Iris pigment epithelial cell (primary cell): Measurements from ENCODE around the gene DHCR7.

Experiments used
- DNase-seq: peaks from one replicate; pipeline ENCODE4 v3.0.0-alpha.2; 2011; ENCODE audit warnings: low read depth

The DHCR7 gene

GRCh38 chr11:71477641-71478527 lies 29.7 kb upstream of the DHCR7 start:
- DNase-seq: no peak

GRCh38 chr11:71476926-71477640 lies 28.9 kb upstream of the DHCR7 start:
- no peak for DNase-seq

DNA sequence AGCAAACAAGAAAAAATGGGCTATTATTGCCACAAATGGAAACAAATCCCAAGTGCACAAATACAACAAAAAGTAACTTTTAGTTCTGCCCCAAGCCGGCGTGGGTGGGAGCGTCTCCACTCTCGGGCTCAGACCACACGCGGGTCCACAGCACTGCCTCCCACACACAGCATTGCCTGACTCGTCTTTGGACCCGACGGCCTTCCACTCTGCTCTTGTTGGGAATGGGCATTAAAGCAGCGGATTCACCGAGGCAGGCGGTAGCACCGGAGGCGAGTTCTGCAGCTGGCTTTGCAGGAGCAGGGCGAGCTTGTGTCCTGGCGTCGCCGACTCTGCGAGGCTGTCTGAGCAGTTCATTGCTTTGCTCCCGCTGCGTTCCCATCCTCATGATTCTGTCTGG lies 27.8 kb upstream of the DHCR7 start:
- DNase-seq: no peak

DNA sequence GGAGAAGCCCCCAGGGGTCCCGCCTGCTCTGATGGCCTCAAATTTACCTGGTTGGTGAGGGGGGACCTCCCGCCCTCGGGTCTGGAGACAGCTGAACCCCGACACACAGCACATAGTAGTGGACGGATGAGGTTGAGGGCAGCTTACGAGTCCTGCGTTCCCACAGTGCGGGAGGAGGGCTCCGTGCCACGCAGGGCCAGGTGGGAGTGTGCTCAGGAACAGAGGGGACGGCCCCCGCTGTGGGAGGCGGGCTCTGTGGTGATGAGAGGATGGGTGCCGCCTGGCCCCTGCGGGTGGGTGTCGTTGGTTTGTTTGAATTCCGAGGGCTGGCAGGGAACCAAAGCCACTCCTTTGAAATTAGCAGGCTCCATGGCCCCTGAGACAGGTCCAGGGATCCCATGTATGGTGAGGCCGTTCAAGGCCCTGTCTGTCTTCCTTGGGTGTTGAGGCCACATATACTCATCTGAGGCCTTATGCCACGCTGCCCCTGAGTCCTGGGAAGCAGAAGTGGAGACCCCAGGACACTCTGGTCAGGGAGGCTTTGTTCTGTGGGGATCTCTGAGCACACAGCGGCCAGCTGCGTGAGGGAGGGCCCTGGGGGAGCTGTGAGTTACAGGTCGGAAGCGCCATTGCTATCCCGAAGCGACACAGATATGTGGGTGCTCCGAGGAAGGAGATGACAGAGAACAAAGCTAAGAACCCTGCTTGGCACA lies 26.7 kb upstream of the DHCR7 start:
- no peak for DNase-seq

DNA sequence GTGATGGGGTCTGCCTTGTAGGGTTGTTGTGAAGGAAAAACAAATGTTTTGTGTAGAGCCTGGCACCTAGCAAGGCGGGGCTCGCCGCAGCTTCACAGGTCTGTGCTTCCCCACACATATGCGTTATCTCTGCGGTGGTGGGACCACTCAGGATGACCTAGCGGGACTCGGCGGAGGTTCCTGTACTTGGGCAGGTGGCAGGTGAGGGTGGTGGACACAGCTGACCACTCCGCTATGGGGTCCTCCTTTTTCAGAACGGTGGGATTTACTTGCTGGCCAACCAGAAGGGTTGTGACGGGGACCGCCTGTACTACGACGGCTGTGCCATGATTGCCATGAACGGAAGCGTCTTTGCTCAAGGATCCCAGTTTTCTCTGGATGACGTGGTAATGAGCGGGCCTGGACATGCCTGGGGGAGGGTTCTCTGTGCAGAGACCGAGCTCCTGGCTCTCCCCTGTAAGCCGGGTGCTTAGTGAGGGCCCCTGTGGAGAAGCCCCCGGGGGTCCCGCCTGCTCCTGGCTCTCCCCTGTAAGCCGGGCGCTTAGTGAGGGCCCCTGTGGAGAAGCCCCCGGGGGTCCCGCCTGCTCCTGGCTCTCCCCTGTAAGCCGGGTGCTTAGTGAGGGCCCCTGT lies 26.1 kb upstream of the DHCR7 start:
- DNase-seq: no peak

DNA sequence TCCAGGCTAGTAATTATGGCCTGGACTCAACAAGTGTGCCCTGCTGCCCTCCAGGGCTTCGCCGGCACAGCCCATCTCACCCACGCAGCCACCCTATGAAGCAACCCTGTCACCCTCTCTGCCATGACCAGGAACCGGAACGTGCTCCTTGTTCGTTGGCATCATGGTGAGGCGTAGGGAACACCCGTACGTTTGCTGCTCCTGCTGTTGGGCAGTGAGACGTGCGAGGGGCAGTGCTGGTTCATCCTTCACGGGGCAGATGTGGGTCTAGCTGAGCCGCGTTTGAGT lies 25.5 kb upstream of the DHCR7 start:
- no peak for DNase-seq

GRCh38 chr11:71472941-71473792 lies 25.0 kb upstream of the DHCR7 start:
- DNase-seq: no peak

- DNase-seq: no peak
Measured at GRCh38 chr11:71472357-71472885, 24.2 kb upstream of the DHCR7 start.

DNA sequence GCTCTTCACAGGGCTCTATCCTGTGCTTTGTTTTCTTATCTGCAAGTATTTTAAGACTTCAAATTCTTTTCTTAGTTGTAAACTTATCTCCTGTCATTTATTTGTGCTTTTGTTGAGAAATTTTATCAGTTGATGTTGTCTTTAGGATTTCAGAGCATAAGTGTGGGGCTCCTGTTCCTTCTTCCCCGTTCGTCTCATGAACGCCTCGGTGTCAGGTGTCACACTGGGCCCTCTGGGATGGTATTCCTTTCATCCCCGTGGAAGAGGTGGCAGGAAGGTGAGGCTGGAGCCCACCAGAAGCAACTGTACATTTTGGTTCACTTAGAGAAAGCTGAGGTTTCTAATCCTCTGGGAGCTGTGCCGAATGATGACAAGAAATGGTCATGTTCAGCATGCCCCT lies 22.8 kb upstream of the DHCR7 start:
- DNase-seq: no peak

- DNase-seq: no peak
Measured at GRCh38 chr11:71467164-71467563, 19.0 kb upstream of the DHCR7 start.

- no peak for DNase-seq
Measured at GRCh38 chr11:71466358-71466757, 18.2 kb upstream of the DHCR7 start.

DNA sequence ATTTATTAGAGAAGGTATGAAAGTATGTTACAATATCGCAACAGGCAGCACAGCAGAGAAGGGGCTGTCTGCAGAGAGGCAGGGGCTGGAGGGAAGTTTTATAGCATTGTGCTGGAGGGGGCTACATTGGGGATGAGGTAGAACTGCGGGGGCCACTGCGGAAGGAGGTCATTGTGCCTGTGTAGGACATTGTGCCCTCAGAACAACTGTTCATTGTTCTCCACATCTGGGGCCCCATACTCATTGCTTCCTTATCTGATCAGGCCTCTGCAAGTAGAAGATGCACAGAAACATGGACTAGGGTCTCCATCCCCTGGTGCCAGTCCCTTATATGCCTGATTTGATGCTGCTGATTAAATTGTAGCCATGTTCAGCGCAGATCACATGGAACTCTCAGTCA lies 16.9 kb upstream of the DHCR7 start:
- DNase-seq: no peak

- no peak for DNase-seq
Measured at GRCh38 chr11:71463331-71464211, 15.4 kb upstream of the DHCR7 start.

- DNase-seq: no peak
Measured at GRCh38 chr11:71462726-71463125, 14.5 kb upstream of the DHCR7 start.

- DNase-seq: no peak
Measured at GRCh38 chr11:71461696-71462095, 13.5 kb upstream of the DHCR7 start.

- no peak for DNase-seq
Measured at GRCh38 chr11:71459767-71460320, 11.7 kb upstream of the DHCR7 start.

DNA sequence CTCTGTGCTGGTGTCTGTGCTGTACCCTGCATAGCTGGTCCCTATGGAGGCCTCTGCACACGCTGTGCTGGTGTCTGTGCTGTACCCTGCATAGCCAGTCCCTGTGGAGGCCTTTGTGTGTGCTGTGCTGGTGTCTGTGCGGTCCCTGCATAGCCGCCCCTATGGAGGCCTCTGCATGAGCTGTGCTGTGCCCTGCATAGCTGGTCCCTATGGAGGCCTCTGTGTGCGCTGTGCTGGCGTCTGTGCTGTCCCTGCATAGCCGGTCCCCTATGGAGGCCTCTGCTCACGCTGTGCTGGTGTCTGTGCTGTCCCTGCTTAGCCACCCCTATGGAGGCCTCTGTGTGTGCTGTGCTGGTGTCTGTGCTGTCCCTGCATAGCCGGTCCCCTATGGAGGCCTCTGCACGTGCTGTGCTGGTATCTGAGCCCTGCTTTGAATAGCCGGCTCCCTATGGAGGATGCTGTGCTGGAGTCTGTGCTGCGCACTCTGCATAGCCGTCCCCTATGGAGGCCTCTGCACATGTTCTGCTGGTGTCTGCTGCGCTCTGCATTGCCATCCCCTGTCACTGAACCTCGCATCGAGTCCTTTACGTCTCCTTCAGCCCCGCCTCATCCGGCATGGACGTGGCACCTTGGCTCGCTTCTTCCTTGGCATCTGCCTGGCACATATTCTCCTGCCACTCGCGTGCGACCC lies 11.0 kb upstream of the DHCR7 start:
- DNase-seq: no peak

DNA sequence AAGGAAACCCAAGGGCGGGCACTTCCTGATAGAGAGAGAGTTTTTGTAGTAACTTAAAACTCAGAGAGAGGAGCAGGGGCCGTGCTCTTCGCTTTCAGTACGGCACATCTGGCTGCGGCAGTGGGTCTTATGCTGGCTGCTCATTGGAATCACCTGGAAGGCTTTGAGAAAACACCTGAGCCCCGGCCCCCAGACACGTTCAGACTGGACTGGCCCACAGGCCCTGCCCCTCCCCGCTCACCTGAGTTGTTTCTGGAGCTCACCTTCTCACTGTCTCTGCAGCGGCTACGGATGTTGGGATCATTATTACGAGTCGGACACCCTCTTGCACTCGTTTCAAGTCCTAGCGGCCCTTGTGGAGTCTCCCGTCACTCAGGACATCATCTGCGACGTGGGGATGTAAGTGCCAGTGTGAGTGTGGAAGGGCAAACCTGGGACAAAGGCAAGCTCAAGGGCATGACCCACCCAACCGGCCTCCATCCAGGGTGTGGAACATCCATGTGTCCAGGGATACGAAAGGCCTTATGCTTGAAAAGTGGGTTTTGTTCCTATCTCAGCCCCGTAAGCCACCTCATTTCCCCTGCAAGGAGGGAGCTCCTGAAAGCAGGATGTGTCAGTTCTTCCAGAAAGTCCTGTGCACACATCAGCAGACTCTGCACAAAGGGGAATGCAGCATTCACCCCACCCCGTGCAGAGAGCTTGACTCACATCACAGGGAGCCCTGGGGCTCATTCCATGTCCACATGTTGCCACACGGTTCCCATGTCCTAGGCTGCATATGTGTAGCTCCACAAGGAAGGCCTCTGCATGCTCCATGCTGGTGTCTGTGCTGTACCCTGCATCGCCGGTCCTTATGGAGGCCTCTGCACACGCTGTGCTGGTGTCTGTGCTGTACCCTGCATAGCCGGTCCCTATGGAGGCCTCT lies 10.2 kb upstream of the DHCR7 start:
- DNase-seq: no peak
